HG03432 (cell line): Measurements from ENCODE around the gene TSHR.
A peak's percentile ranks its signal among the peaks of the same experiment; 100 is the strongest.
"Not testable (repeated sequence)": the region's sequence is repeated elsewhere in the genome, so short reads cannot be mapped to it uniquely, and the experiment has no call there.

Experiments used
- ATAC-seq: cut with Tn5 transposase; IDR thresholded peaks from one replicate; pipeline ENCODE4 v1.9.1; 2021; ENCODE audit warnings: mild to moderate bottlenecking, moderate library complexity; ENCODE audit not compliant: unreplicated experiment

The TSHR gene

GRCh38 chr14:80988735-80989429, 33.5 kb downstream of the TSHR start:
- ATAC-seq: peak; percentile 71

- ATAC-seq: no peak
These were observed 37.2 kb downstream of the TSHR start for GRCh38 chr14:80992580-80992979.

GRCh38 chr14:80996049-80996901, 40.9 kb downstream of the TSHR start:
- peak; percentile 76 for ATAC-seq

- ATAC-seq: no peak
These were observed 46.0 kb downstream of the TSHR start for GRCh38 chr14:81001447-81001846.

GRCh38 chr14:81004575-81004974, 49.2 kb downstream of the TSHR start:
- ATAC-seq: no peak

GRCh38 chr14:81005540-81006228, 50.3 kb downstream of the TSHR start:
- ATAC-seq: no peak

DNA sequence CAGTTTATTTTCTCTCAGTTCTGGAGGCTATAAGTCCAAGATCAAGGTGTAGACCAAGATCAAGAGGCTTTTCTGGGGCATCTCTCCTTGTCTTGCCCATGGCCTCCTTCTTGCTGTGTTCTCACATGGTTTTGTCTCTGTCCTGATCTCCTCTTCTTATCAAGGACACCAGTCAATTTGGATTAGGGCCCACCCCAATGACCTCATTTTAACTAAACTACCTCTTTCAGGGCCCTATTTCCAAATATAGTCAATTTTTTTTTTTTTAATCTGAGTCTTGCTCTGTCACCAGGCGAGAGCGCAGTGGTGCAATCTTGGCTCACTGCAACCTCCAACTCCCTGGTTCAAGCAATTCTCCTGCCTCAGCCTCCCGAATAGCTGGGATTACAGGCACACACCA, 50.8 kb downstream of the TSHR start:
- no peak for ATAC-seq

- ATAC-seq: no peak
These were observed 51.7 kb downstream of the TSHR start for GRCh38 chr14:81007131-81007530.

- no peak for ATAC-seq
These were observed 53.9 kb downstream of the TSHR start for GRCh38 chr14:81009346-81009745.

DNA sequence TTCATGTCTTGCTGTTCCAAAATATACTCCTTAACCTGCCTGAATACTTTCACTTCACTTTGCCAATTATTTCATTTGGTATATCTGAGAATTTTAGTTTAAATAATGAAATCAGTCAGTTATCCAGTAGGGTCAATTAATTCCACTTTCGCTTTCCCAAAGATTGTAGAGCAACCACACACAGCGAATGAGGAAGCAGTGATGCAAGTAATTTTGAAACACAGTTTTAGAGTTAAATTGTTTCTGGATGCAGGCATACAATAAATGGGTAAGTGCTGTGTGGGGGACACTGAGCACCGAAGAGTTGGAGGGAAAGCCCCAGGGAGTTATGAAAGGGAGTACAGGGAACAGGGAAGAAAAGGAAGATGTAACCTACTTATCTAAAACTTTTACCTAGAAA, 62.8 kb downstream of the TSHR start:
- ATAC-seq: no peak

- no peak for ATAC-seq
These were observed 63.3 kb downstream of the TSHR start for GRCh38 chr14:81018684-81019083.

GRCh38 chr14:81019113-81019512, 63.7 kb downstream of the TSHR start:
- not testable (repeated sequence) for ATAC-seq

- no peak for ATAC-seq
These were observed 67.8 kb downstream of the TSHR start for GRCh38 chr14:81023095-81023710.

DNA sequence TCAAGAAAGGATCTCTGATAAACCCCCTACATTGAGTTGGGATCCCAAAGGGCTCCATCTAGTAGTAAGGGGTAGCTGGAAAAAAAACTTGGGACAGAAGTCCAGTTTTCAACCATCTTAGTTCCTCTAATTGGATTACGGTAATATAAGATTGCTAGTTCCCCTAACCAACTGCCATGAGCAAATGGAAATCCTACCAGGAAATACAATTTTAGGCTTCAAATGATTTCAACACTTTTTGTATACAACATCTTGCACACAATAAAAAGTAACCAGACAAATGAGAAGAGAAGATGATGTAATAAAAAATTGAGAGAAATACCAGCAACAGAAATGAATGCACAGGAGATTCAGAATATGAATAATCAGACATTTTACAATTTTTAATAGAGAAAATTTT, 73.0 kb downstream of the TSHR start:
- no peak for ATAC-seq

- no peak for ATAC-seq
These were observed 76.1 kb downstream of the TSHR start for GRCh38 chr14:81031488-81031887.

- no peak for ATAC-seq
These were observed 78.3 kb downstream of the TSHR start for GRCh38 chr14:81033698-81034240.

GRCh38 chr14:81042438-81042837, 87.0 kb downstream of the TSHR start:
- no peak for ATAC-seq

- ATAC-seq: no peak
These were observed 96.1 kb downstream of the TSHR start for GRCh38 chr14:81051547-81051946.

DNA sequence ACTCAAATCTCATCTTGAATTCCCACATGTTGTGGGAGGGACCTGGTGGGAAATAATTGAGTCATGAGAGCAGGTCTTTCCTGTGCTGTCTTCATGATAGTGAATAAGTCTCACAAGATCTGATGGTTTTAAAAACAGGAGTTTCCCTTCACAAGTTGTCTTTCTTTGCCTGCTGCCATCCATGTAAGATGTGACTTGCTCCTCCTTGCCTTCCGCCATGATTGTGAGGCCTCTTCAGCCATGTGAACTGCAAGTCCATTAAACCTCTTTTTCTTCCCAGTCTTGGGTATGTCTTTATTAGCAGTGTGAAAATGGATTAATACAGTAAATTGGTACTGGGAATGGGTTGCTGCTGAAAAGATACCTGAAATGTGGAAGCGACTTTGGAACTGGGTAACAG, 98.6 kb downstream of the TSHR start:
- not testable (repeated sequence) for ATAC-seq

DNA sequence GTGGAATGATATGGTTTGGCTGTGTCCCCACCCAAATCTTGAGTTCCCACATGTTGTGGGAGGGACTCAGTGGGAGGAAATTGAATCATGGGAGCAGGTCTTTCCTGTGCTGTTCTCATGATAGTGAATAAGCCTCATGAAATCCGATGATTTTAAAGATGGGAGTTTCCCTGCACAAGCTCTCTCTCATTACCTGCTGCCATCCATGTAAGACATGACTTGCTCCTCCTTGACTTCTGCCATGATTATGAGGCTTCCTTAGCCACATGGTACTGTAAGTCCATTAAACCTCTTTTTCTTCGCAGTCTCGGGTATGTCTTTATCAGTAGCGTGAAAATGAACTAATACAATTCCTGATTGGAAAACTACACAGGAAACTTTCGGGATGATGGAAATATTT, 100.5 kb downstream of the TSHR start:
- no peak for ATAC-seq

DNA sequence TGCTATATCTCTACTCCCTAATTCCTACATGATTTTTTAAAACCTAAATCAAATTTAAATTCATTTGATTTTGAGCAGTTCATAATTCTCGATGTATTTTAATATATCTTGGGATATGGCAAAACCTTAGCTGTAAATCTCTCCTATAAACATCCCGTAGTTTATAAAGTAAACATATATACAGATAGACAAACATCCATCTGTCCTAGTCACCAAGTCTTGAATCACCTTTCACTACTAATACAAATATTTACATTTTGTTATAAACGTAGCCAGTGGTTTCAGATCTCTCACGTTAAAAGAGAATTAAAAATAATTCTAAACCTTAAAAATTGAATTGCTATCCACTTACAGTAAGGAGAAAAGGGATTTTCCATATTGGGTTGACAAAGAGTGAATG, 107.0 kb downstream of the TSHR start:
- no peak for ATAC-seq
